Measurements from ENCODE around the gene ACAA1. TPM values are rescaled to one million over a fixed set of nuclear protein-coding genes. Genes with fewer than 3 reads are reported as not detected.

The ACAA1 gene
- total and polyA plus RNA-seq, 10 of the 15 experiments (the other 5 are each of a cell fraction or from before 2014, with no cell fraction given): 5.7 to 85.4 (median 60.6) TPM

DNA sequence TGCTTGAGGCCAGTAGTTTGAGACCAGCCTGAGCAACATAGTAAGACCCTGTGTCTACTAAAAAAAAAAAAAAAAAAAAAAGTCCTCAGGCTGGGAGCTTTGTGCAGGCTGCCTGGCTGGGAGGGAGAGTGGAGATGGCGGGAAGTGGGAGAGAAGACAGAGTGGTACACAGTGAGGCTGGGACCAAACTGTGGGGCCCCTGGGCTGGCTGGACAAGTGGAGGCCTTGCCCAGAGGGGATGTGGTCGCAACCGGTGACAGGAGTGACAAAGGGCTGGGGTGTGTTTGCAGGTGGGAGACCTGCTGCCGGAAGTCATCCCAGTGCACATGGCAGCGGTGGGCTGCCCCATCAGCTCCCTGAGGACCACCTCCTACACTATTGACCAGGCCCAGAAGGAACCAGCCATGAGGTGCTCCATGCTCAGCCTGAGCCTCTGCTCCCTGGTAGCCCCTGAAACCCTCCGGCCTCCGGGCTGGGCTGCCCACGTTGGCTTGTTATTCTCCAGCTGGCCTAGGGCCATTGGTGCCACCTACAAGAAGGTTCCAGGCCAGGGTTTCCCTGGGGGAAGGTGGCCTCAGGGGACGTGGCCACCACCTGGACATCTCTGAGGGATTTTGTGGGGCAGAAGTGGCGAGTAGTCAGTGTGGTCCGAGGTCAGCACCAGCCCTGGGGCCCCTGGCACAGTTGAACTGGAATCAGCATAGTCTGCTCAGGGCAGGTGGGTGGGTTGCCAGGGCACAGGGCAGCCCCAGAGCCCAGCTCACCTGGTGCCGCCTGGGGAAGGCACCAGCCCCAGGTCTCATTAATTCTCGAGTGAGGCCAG is 22.7 kb downstream of the ACAA1 start (continued):
- no peak for TF ChIP-seq ZBTB11 (CRISPR knock-in tag; IDR thresholded peaks at IDR 0.05)
- TF ChIP-seq STAT1 (conservative IDR thresholded peaks at IDR 0.05): no peak
- TF ChIP-seq, protein P1, sequence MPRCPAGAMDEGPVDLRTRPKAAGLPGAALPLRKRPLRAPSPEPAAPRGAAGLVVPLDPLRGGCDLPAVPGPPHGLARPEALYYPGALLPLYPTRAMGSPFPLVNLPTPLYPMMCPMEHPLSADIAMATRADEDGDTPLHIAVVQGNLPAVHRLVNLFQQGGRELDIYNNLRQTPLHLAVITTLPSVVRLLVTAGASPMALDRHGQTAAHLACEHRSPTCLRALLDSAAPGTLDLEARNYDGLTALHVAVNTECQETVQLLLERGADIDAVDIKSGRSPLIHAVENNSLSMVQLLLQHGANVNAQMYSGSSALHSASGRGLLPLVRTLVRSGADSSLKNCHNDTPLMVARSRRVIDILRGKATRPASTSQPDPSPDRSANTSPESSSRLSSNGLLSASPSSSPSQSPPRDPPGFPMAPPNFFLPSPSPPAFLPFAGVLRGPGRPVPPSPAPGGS (IDR thresholded peaks at IDR 0.05; ENCODE audit: borderline replicate concordance, insufficient read depth, low read depth, low read length, poor library complexity, severe bottlenecking): no peak

- H3K4me1 ChIP-seq (ENCODE audit: control insufficient read depth, insufficient read depth, low read length): peaks cover 6% of the 10 kb centered on the region; the same call in 1 of the 2 replicates
- H3K79me2 ChIP-seq (ENCODE audit: control insufficient read depth, insufficient read depth, low read length): no peaks in the 10 kb centered on the region
- 45% methylated on average over 7 of the region's 7 CpGs for WGBS (ENCODE audit: insufficient coverage, insufficient replicate concordance, low lambda C conversion rate, missing lambda C conversion rate)
- no peak overlapping the region for H3K4me3 ChIP-seq
- ChIA-PET CTCF (no interaction called here), RAD21 (ENCODE audit: unreplicated experiment) (no interaction called here), SMC1A (ENCODE audit: uncharacterized antibody, unreplicated experiment) (no interaction called here), POLR2A (no interaction called here)
- H3K9ac ChIP-seq (ENCODE audit: control insufficient read depth, insufficient read depth, low read length): no peak overlapping the region
- DNase-seq (ENCODE audit: low read depth, low spot score) (no peak), ATAC-seq (no peak), FAIRE-seq (no peak)
- H4K20me1 ChIP-seq (ENCODE audit: control insufficient read depth, insufficient read depth): no peaks in the 10 kb centered on the region
- H3K27me3 ChIP-seq (replicated peaks in 1 of 2; ENCODE audit: control insufficient read depth in 2 of 2, insufficient read depth in 2 of 2, low read length in 1 of 2): no peaks in the 10 kb centered on the region; a peak in 1 of 4 replicates
- H3K27ac ChIP-seq (ENCODE audit: control insufficient read depth, insufficient read depth): no peak overlapping the region
- intact Hi-C loops (cut with micrococcal nuclease; ENCODE audit: unreplicated experiment): no loop called here
- no peaks in the 10 kb centered on the region for H3K36me3 ChIP-seq (ENCODE audit: control insufficient read depth in 2 of 2, insufficient read depth in 2 of 2, low read length in 1 of 2)
- no peak overlapping the region for H3K4me2 ChIP-seq (ENCODE audit: control insufficient read depth, insufficient read depth)
- no peak overlapping the region for H2AFZ ChIP-seq (ENCODE audit: control insufficient read depth, low read depth, low read length)
- TF ChIP-seq NFYA (IDR thresholded peaks at IDR 0.05; ENCODE audit: borderline replicate concordance, low read depth, low read length) (no peak), IKZF1 (conservative IDR thresholded peaks at IDR 0.05) (no peak), SUZ12 (IDR thresholded peaks at IDR 0.05; ENCODE audit: unreplicated experiment) (no peak), FOXM1 (IDR thresholded peaks at IDR 0.05; ENCODE audit: low read depth, low read length) (no peak), MTA2 (IDR thresholded peaks at IDR 0.05; ENCODE audit: low read depth) (no peak), SREBF1 (IDR thresholded peaks at IDR 0.05; ENCODE audit: low read length) (no peak), RAD51 (IDR thresholded peaks at IDR 0.05) (no peak), MTA3 (IDR thresholded peaks at IDR 0.05; ENCODE audit: borderline replicate concordance, low read length) (no peak), ZZZ3 (IDR thresholded peaks at IDR 0.05; ENCODE audit: control insufficient read depth, insufficient read length, low read depth) (no peak), MXI1 (IDR thresholded peaks at IDR 0.05; ENCODE audit: low read depth, low read length) (no peak)
- TF ChIP-seq, protein P2, sequence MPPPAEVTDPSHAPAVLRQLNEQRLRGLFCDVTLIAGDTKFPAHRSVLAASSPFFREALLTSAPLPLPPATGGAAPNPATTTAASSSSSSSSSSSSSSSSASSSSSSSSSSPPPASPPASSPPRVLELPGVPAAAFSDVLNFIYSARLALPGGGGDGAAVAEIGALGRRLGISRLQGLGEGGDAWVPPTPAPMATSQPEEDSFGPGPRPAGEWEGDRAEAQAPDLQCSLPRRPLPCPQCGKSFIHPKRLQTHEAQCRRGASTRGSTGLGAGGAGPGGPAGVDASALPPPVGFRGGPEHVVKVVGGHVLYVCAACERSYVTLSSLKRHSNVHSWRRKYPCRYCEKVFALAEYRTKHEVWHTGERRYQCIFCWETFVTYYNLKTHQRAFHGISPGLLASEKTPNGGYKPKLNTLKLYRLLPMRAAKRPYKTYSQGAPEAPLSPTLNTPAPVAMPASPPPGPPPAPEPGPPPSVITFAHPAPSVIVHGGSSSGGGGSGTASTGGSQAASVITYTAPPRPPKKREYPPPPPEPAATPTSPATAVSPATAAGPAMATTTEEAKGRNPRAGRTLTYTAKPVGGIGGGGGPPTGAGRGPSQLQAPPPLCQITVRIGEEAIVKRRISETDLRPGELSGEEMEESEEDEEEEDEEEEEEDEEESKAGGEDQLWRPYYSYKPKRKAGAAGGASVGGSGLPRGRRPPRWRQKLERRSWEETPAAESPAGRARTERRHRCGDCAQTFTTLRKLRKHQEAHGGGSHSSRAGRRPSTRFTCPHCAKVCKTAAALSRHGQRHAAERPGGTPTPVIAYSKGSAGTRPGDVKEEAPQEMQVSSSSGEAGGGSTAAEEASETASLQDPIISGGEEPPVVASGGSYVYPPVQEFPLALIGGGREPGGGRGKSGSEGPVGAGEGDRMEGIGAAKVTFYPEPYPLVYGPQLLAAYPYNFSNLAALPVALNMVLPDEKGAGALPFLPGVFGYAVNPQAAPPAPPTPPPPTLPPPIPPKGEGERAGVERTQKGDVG (CRISPR knock-in tag; IDR thresholded peaks at IDR 0.05): no peak
- in situ Hi-C loops (cut with MboI): no loop called here
- H3K9me3 ChIP-seq (replicated peaks; ENCODE audit: control insufficient read depth, insufficient read depth, low read length): no peaks in the 10 kb centered on the region
- no TSS peak for BruUV-seq (replicated peaks)
These were observed 24.6 kb downstream of the ACAA1 start for GRCh38 chr3:38112378-38112761.

All from GM12878 (cell line).